ENCODE data around the gene RASGEF1B. TPM values are rescaled to one million over a fixed set of nuclear protein-coding genes. Genes with fewer than 3 reads are reported as not detected.
A peak's percentile ranks its signal among the peaks of the same experiment; 100 is the strongest.

RASGEF1B gene
- total and polyA plus RNA-seq, 9 of the 15 experiments (the other 6 are each of a cell fraction or from before 2014, with no cell fraction given), result 0.04 to 0.57 (median 0.22) TPM

DNA sequence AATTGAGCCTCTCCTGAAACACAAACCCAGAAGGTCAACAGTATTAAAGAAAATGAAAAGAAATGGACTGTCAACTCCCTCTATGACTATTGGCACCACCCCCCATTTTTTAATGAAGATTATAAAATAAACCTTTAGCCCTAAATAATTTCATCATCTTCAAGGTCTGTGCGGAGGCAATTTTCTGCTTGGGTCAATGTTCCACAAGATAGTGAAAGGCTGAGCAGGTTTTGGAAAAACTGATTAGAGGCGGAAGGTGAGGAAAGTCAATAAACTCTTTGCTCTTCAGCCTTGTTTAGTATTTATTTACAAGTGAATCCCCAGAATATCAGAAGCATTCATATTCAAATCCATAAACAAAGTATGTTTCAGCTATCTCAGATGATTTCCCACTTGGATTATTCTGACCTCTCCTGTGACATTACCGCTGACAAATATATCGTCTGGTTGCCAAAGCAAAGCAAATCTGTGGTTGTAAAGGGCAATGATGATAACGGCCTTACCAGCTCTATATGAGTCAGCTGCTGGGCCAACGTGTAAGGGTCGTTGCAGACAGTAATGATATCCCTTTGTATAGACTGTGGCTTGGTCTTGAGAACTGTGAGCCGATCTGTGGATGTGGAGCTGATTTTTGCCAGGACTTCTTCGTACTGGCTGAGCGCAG, 24.0 kb downstream of the RASGEF1B start (continued):
- no peak for TF ChIP-seq JUN (IDR thresholded peaks at IDR 0.05; ENCODE audit: borderline replicate concordance, low read depth, low read length)
- no peak for TF ChIP-seq JUN (CRISPR knock-in tag; IDR thresholded peaks at IDR 0.05; ENCODE audit: borderline replicate concordance)
- peak; percentile 75 for TF ChIP-seq FOSL1 (tag; conservative IDR thresholded peaks at IDR 0.05)
- no peak for TF ChIP-seq MECOM (CRISPR knock-in tag; IDR thresholded peaks at IDR 0.05)
- no peak for TF ChIP-seq SMAD2 (IDR thresholded peaks at IDR 0.05; ENCODE audit: low read depth, low read length)
- no peak for TF ChIP-seq SOX6 (IDR thresholded peaks at IDR 0.05)
- TF ChIP-seq CTBP1 (IDR thresholded peaks at IDR 0.05; ENCODE audit: borderline replicate concordance), result no peak
- peak; percentile 47 for TF ChIP-seq CBFA2T3 (IDR thresholded peaks at IDR 0.05)
- peak; percentile 17; the same call in 1 of the 2 replicates for TF ChIP-seq TFAP4 (CRISPR knock-in tag; IDR thresholded peaks at IDR 0.05; ENCODE audit: borderline replicate concordance)
- peak; percentile 67 to 74; a peak in 3 of 4 replicates for TF ChIP-seq KDM1A (IDR thresholded peaks at IDR 0.05)

DNA sequence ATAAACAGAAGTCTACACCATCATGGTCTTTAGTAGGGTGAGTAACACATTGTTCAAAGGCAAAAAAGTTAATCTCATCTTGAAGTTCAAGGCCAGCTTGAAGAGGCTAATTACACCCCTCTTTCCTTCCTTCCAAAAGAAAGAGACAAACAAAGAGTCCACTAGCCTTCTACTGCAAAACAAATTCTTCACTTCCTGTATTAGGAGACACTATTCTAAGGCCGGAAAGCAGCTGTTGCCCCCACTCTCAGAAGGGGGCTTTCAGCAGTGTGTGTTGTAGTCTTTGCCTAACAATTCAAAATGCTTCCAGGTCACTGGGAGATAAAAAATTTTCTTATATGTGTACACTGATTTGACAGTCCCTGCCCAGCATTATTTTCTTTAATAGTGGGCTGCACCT, 25.1 kb downstream of the RASGEF1B start:
- BruUV-seq (replicated peaks), result no TSS peak
- Histone ChIP-seq H3K4me1 (replicated peaks in 1 of 2; ENCODE audit: control insufficient read depth in 2 of 2, insufficient read depth in 2 of 2, low read length in 2 of 2) (no peaks in the 10 kb centered on the region; a peak in 1 of 5 replicates), H3K4me3 (no peak overlapping the region), H3K9ac (ENCODE audit: insufficient read depth in 1 of 2, low read depth in 2 of 2, low read length in 2 of 2) (no peak overlapping the region), H2AFZ (ENCODE audit: low read depth, low read length) (no peak overlapping the region), H3K9me3 (replicated peaks; ENCODE audit: control insufficient read depth, insufficient read depth, low read depth, low read length) (no peaks in the 10 kb centered on the region), H3K9me1 (ENCODE audit: control insufficient read depth, insufficient read depth, low read length) (no peaks in the 10 kb centered on the region), H3K27me3 (ENCODE audit: control insufficient read depth in 2 of 2, insufficient read depth in 2 of 2, low read length in 2 of 2) (no peaks in the 10 kb centered on the region), H4K20me1 (replicated peaks; ENCODE audit: control insufficient read depth, insufficient read depth, low read length) (no peaks in the 10 kb centered on the region), H3K27ac (ENCODE audit: extremely low read depth, low read depth, low read length) (no peak overlapping the region), H3K4me2 (ENCODE audit: insufficient read depth, low read length) (no peak overlapping the region), H3K36me3 (ENCODE audit: control insufficient read depth, insufficient read depth, low read length) (no peaks in the 10 kb centered on the region), H3K79me2 (ENCODE audit: control insufficient read depth, insufficient read depth, low read length) (no peaks in the 10 kb centered on the region)
- no peak for DNase-seq (ENCODE audit: extremely low read depth in 1 of 4, low spot score in 3 of 4)
- FAIRE-seq, result no peak
- ChIA-PET POLR2A (interaction anchor here (0.6 kb wide), 1 partner anchor 21 kb away, joined by 3 read pairs; no protein-coding TSS in a partner anchor), CTCF (ENCODE audit: low intra/inter-chr PET ratio) (no interaction called here)
- in situ Hi-C loops (cut with MboI), result no loop called here
- WGBS (ENCODE audit: insufficient coverage, low coverage, missing lambda C conversion rate), result 64% methylated on average over 1 of the region's 1 CpG
- TF ChIP-seq CBX2 (IDR thresholded peaks at IDR 0.05; ENCODE audit: insufficient read depth, low read length, poor library complexity, severe bottlenecking) (no peak), EHMT2 (IDR thresholded peaks at IDR 0.05) (no peak), ZC3H11A (IDR thresholded peaks at IDR 0.05; ENCODE audit: low read depth, low read length) (no peak)
- no peak for ATAC-seq
- intact Hi-C loops (cut with micrococcal nuclease), result no loop called here

Measured in K562 (cell line).